DMS 273 (cell line): Measurements from ENCODE around the gene NELFE.
"Not testable (repeated sequence)": the region's sequence is repeated elsewhere in the genome, so short reads cannot be mapped to it uniquely, and the experiment has no call there.

Source experiments
- DNase-seq: peaks from one replicate; lab custom pipeline; 2025; ENCODE audit not compliant: unreplicated experiment; lab: John Stamatoyannopoulos, UW

The NELFE gene, protein sequence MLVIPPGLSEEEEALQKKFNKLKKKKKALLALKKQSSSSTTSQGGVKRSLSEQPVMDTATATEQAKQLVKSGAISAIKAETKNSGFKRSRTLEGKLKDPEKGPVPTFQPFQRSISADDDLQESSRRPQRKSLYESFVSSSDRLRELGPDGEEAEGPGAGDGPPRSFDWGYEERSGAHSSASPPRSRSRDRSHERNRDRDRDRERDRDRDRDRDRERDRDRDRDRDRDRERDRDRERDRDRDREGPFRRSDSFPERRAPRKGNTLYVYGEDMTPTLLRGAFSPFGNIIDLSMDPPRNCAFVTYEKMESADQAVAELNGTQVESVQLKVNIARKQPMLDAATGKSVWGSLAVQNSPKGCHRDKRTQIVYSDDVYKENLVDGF

GRCh38 chr6:31958741-31959739, at the start of gene NELFE, which contains the start of gene SKIC2:
Gene NELFE, minus strand, starts transcription at chr6:31958971. Its CDS starts 525 bp downstream, at chr6:31958446.
Gene SKIC2, plus strand, starts transcription at chr6:31959175. Its CDS starts 18 bp downstream, at chr6:31959193.
- DNase-seq: peak; percentile 99

GRCh38 chr6:32008037-32008436, 49.3 kb upstream of the NELFE start:
- not testable (repeated sequence) for DNase-seq

DNA sequence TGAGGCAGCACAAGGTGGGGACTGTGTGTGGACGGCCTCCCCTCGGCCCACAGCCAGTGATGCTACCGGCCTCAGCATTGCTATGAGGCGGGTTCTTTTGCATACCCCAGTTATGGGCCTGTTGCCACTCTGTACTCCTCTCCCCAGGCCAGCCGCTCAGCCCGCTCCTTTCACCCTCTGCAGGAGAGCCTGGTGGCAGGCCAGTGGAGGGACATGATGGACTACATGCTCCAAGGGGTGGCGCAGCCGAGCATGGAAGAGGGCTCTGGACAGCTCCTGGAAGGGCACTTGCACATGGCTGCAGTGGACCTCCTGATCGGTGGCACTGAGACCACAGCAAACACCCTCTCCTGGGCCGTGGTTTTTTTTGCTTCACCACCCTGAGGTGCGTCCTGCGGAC, 48.3 kb upstream of the NELFE start:
- not testable (repeated sequence) for DNase-seq

DNA sequence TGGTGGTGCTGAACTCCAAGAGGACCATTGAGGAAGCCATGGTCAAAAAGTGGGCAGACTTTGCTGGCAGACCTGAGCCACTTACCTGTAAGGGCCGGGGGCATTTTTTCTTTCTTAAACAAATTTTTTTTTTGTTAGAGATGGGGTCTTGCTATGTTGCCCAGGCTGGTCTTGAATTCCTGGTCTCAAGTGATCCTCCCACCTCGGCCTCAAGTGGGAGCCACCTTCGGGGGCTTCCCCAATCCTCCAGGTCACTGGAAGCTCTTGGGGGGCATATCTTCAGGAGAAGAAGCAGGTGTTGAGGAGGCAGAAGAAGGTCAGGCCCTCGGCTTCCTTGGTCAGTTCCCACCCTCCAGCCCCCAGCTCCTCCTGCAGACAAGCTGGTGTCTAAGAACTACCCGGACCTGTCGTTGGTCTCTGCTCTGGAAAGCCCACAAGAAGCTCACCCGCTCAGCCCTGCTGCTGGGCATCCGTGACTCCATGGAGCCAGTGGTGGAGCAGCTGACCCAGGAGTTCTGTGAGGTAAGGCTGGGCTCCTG, 47.3 kb upstream of the NELFE start:
- DNase-seq: not testable (repeated sequence)

DNA sequence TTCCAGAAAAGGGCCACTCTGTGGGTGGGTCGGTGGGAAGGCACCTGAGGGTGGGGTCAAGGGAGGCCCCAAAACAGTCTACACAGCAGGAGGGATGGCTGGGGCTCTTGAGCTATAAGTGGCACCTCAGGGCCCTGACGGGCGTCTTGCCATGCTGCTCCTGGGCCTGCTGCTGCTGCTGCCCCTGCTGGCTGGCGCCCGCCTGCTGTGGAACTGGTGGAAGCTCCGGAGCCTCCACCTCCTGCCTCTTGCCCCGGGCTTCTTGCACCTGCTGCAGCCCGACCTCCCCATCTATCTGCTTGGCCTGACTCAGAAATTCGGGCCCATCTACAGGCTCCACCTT, 46.7 kb upstream of the NELFE start:
- not testable (repeated sequence) for DNase-seq

DNA sequence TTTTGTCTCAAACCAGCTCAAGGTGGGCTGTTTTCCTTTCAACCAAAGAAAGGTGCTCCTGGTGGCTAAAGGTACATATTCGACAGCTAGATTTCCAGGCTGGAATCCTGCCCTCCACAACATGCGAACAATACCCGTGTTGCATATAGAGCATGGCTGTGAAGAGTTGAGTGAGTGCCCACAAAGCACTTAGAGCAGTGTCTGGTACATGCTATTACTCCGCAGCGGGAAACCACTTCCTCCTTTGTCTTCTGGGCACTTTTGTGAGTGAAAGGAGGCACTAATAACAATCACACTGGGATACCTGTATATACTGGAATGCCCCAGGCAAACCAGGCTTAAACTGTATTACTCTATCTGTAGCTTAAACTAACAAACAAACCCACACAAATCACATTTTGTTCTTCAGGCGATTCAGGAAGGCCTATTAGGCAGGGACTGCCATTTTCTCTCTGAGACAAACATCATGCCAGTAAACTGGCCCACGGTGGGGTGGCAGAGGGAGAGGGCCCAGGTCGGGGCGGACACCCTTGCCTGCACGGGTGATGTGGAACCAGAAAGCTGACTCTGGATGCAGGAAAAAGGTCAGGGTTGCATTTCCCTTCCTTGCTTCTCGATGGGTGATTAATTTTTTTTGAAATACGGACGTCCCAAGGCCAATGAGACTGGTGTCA, 46.2 kb upstream of the NELFE start:
- DNase-seq: not testable (repeated sequence)

DNA sequence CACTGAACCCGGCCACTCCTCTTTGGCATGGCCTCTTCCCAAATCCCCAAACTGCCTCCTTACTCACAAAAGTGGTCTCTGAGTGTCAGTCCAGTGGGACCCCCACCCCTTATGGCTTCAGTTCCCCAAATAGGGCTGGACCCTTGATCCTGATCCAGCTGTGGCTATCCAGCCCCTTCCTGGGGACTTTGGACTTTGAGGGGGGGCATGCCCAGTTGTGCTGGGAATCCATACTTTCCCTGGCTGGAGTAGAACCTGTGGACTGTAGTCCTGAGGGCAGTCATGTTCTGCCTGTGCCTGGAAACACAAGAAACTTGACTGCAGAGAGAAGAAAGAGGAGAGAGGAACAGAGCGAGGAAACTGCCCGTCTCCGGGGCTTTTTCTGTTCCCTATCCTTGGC, 45.6 kb upstream of the NELFE start:
- DNase-seq: not testable (repeated sequence)

- not testable (repeated sequence) for DNase-seq
These were observed 44.5 kb upstream of the NELFE start for GRCh38 chr6:32003301-32003700.

GRCh38 chr6:32002546-32003268, 43.9 kb upstream of the NELFE start:
- not testable (repeated sequence) for DNase-seq

- not testable (repeated sequence) for DNase-seq
These were observed 37.6 kb upstream of the NELFE start for GRCh38 chr6:31996385-31996784.

DNA sequence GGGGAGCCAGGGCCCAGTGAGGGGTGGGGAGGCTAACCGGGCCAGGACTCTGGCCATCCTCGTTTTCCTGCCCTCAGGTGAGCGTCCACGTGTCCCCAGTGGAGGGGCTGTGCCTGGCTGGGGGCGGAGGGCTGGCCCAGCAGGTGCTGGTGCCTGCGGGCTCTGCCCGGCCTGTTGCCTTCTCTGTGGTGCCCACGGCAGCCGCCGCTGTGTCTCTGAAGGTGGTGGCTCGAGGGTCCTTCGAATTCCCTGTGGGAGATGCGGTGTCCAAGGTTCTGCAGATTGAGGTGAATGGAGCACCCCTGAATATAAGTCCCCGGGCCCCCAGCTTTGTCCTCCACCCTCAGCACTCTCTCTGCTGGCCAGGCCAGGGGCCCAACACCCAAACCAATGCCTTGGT, 35.6 kb upstream of the NELFE start:
- not testable (repeated sequence) for DNase-seq

DNA sequence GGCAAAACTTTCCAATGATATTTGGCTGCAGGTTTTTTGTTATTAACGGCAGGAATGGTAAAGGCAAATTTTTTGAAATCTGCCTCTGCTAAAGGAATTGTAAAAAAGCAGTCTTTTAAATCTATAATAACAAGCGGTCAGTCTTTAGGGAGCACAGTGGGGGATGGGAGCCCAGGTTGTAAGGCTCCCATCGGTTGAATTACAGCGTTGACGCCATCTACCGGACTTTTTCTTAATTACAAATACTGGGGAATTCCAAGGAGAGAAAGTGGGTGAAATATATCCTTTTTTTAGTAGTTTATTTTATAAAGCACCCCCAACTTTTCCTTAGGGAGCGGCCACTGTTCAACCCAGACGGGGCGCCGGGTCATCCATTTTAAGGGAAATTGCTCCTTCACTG, 30.6 kb upstream of the NELFE start:
- DNase-seq: not testable (repeated sequence)

DNA sequence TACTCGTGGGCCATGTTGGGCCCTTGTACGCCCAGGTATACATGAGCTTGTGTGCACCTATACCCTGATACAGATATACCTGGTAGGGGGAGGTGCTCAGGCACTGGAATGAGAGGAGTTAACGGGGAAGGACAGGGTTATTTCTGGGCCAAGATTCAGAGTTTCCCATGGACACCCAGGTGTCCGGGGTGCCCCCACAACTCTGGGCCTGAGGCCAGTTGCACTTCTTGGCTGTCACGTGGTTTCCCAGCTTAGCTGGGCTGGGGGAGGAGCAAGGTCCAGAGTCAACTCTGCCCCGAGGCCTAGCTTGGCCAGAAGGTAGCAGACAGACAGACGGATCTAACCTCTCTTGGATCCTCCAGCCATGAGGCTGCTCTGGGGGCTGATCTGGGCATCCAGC, 23.0 kb upstream of the NELFE start, which contains the start of gene C4A:
TSS of gene C4A (plus strand) at position 314 of the 400 bp plus-strand sequence. CDS start at position 365, 51 bp downstream.
- DNase-seq: not testable (repeated sequence)

DNA sequence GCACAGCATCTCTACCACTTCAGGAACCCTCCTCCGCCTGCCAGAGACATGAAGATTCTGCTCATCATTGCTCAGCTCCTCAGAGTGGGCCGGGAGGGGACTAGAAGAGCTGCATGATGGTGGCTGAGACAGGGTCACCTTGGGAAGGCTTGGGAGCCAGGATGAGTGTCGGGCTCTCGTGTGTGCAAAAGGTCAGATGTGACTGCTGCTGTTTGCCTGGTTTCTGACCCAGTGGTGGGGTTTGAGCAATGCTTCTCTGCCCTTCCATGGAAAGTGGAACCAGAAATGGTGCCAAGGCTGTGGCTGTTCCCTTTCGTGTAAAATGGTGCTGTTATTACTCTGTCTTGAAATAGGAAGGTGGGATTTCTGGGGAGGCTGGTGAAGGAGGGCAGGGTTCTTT, 22.2 kb upstream of the NELFE start:
- not testable (repeated sequence) for DNase-seq

DNA sequence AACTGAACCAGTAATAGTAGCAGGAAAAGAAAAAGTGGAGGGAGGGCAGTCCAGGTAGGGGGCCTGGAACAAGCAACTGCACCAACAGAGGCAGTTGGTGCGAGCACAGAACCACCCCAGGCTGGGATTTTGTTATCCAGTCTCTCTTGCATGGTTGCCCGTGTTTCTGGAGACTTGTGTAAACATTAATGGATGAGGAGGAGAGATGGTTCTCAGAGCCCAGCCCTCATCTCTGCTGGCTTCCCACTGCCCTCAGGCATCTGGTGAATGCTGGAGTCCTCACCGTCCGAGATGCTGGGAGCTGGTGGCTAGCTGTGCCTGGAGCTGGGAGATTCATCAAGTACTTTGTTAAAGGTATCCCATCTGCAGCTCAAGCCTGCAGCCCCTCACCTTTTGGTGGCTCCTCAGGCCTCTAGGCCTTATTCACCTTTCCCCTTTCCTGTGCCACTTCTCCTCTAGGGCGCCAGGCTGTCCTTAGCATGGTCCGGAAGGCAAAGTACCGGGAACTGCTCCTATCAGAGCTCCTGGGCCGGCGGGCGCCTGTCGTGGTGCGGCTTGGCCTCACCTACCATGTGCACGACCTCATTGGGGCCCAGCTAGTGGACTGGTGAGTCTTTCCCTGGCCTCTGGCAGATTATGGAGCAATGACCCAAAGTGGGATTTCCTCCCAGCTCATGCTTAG, 21.6 kb upstream of the NELFE start:
- DNase-seq: not testable (repeated sequence)

DNA sequence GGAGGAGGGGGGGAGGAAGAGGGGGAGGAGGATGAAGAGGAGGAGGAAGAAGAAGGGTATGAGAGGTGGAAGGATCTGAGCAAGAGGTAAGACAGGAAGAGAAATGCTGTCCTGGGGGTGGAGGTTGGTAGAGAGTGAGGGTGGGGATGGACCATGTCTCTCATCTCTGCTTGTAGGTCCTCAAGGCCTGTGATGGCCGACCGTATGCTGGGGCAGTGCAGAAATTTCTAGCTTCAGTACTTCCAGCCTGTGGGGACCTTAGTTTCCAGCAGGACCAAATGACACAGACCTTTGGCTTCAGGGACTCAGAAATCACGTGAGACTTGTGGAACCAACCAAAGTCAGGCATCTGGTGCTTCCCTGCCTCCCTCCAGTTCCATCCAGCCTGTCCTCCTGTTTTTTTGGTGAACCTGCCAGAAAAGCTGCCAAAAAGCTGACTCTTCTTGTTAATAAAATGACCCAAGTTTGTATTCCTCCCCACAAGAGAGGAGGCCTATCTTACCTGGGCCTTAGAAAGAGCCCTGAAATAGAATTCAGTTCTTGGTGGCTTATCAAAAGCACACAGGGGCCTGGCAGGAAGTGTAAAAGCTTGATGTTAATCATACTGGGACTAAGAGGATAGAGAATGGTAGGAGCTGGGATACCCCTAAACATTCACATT, 20.6 kb upstream of the NELFE start:
- DNase-seq: no peak

- no peak for DNase-seq
These were observed 20.1 kb upstream of the NELFE start for GRCh38 chr6:31978831-31979230.

GRCh38 chr6:31977816-31978431, 19.2 kb upstream of the NELFE start:
- DNase-seq: no peak
